A172 (cell line): Measurements from ENCODE around the gene INKA2. TPM values are rescaled to one million over a fixed set of nuclear protein-coding genes. Genes with fewer than 3 reads are reported as not detected.

Experiments
- DNase-seq: peaks from one replicate; pipeline ENCODE4 v3.0.0-alpha.2; 2015; ENCODE audit warnings: low spot score
- total RNA-seq: library from RNA; depleted of rRNA; stranded (reverse); fragments of >200 nt; shearing (Covaris generic); gene quantifications from 2 replicates; pipeline ENCODE4 v1.2.3, GENCODE V29; 2014

The INKA2 gene
- total RNA-seq, 1 experiment from 2014 or later, result not detected

DNA sequence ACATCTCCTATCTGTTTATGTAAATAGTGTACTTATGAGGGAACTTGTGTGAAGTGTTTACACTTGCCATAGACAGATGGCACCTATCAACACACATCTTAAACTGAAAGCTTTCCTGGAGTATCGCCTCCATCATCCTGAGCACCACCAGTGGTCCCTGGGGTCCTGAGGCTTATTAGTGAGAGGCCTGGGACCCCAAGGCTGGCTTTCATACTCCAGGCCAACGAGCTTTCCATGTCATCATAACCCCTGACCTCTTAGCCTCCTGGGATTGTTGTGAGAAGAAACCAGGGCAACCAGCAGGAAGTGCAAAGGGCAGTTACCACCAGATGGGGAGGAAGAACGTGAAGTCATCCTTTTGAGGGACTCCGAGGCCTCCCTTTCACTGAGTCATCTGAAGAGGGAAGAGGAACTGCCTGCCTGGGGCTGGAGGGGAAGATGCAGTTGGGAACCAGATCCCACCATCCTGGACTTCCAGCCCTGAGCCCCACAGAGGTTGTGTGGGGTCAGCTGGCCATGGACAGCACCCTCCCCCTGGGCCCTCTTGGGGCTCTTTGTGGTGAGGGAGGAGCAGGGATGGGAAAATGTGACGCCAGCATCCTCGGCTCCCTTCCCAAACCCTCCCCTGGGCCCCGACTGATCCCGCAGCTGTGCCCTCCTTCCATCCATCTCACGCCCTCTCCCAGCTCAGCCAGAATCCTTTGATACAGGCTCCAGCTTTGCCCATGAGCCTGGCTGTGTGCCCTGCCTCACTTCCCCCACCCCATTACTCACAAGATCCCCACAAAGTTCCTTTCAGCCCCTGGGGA, 5.8 kb downstream of the INKA2 start:
- peak; percentile 31 for DNase-seq

DNA sequence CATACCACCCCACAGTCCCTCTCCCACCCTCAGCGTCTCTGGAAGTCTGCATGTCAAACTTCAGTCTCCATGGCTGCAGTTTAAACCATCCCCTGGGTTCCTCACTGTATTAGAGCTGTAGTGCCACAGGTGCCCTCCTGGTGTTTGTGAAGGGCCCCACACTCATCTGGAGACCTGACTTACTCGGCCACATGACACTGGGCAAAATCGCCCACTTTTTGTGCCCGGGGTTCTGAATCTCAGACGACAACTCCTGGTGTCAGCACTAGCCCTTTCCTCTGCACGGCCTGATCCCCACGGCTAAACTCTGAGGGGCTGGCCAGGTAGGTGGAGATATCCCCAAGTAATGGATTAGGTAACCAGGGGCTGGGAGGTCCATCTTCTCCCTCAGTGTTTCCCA, 6.5 kb downstream of the INKA2 start:
- no peak for DNase-seq

DNA sequence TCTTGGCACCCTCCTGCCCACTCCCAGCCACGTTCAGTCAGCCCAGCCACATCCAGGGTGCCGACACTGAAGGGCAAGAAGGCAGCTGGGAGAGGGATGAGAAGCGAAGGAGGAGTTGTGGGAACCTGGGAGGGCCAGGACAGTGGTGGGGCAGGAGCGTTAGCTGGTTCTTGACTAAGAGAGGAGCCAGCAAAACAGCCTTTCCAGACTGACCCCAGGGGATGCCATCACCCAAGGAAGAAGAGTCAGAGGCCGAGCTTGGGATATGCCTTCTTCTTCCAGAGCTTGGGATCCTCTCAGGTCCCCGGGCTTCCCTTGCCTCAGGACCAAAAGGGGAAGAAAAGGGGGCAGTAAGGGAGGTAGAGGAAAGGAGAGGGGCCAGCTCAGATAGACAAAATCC, 7.2 kb downstream of the INKA2 start:
- no peak for DNase-seq

DNA sequence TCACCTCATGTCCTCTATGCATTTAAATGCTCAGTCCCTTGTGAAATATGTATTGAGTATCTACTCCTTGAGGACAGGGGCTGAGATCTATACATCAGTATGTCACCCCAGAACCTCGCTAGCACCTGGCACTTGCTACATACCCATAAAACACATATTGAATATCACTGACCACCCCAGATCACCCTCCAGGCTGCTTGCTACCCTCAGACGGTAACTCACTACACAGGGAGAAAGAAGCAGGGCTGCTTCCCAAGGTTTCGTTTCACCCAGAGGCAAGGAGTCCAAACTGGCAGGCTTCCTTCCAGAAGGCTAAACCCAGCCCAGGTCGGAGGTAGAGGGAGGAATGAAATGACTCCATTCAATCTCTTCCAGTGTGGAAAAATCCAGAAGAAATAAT, 8.5 kb downstream of the INKA2 start:
- no peak for DNase-seq

DNA sequence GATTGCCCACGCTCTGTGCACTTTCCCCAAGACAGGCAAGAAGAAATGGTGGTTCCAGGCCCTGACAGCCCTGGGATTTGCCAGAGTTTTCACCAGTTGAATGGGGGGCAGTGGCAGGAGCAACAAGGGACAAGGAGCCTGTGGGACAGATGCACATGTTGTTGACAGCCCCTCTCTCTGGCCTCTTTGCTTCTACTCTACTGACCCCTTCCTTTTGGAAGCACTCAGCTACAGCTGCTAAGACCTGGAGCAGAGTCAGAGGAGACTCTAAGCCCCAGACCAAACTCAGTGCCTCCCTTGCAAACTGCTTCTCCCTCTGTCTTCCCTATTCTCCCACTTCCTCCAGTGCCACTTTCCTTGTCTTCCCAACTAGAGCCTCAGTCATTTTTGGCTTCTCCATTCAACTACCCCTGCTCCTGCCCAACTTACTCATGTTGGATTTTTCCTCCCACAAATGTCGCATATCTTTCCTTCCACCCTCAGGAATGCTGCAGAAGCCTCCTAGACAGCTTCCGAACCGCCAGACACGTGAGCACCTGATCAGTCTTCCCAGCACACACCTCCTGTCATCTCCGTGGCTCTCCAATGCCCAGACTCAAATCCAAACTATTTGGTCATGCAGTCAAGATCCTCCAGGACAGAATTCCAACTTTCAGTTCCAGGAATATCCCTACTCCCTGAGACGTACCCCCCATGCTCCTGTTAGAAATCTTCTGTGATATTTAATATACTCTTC, 9.1 kb downstream of the INKA2 start:
- no peak for DNase-seq

DNA sequence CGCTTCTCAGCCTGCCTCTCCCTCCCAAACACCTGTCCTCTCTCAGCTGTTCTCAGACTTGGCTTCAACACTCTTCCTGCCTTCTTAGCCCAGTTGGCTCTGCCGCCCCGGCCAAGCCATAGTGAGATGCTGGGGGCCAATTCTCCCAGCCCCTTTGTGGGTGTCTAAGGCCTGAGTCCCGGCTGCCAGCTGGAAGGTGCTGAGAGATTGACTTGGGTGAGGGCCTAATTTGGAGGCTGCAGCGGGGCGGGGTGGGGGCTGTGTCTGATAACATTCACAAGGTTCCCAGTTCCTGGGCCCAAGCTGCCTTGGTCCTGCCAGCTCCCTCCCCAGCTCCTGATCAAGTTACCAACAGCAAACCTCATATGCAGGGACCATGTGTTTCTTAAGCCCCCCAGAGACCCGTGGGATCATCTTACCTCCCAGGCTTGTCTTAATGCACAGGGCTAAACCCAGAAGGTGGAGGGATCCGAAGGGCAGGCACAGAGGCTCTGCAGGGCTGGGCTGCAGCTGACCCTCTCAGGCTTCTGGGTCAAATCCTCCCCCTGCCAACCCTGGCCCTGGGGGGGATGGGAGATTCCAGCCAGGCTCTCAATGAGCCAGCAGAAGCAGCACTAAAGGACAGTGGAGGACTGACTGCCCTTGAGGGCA, 9.8 kb downstream of the INKA2 start:
- no peak for DNase-seq

DNA sequence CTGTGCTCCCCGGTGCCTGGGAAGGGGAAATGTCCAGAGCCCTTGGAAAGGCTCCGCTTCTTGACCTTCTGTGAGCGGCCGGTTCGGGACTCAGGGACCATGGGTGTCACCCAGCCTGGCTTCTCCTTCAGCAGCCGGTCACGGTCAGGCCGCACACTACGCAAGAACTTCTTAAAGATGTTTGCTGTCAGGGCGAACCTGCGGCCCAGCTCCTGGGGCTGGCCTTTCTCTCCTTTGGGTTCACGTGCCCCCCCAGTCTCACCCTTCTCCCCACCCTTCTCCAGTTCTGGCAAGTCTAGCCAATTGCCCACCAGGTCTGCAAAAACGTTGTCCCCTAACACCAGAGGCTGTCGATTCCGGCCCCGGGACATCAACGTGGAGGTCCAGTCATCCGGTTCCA, 12.1 kb downstream of the INKA2 start:
- no peak for DNase-seq

DNA sequence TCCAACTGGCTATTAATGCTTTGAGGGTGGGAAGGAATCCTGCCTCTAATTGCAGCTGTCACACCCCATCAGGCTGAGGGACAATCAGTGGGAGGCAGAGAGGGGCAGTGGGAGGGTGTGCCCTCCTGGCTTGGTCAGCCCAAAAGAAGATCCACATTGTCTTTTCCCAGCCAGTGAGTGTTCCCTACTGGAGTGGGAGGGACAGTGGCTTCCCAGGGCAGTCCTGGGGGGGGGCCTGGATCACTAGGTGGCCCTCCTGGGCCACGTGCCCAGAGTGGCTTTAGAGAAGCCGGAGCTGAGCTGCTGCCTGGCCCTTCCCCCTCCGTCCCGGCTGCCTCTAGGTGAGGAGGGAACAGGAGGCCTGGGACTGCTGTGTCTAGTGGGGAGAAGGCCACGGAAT, 14.0 kb downstream of the INKA2 start:
- DNase-seq, result no peak

DNA sequence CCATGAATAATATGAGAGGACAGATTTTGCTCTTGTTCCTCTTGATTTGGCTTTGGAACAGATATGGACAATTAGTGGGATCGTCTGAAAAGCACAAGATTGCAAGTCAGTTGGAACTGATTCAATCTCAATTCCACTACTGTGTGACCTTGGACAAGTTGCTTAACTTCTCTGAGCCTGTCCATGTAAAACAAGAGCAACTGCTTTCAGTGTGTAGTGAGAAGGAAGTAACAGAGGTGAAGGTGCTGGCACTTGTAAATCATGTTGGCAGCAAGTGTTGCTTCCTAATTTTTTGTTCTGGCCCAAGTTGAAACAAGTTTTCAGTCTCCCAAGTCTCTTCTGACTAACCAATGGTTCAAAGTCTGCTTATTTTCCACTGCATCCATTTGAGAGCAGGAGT, 15.3 kb downstream of the INKA2 start:
- no peak for DNase-seq

DNA sequence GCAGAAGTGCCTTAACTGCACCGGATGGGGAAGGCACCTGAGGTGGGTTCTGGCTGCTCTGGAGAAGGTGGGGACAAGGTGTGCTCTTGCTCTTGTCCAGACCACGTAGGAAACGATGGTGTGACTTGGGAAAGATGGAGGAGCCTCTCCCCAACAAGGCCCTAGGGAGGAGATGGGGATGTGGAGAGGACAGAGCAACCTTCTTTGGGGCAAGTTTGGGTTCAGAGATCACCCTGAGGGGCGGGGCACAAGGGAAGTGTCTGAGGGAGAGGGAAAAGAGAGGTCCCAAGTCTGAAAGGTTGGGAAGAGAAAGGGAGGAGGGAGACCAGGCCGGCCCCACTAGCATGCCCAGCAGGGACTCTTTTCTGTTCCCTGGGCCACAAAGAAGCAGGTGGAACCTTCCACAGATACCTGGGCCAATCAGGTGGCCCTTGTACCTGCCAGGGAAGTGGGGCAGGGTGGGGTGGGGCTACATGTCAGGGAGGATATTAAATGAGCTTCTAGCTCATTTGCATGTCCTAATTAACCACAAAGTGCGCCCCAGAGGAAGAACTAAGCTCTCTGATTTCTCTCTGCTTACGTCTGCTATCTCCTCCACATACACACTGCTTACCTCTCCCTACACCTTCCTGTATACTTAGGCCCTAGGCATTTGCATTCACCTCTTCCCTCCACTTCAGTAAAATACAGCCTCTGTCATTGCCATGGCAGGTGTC, 15.9 kb downstream of the INKA2 start:
- no peak for DNase-seq

DNA sequence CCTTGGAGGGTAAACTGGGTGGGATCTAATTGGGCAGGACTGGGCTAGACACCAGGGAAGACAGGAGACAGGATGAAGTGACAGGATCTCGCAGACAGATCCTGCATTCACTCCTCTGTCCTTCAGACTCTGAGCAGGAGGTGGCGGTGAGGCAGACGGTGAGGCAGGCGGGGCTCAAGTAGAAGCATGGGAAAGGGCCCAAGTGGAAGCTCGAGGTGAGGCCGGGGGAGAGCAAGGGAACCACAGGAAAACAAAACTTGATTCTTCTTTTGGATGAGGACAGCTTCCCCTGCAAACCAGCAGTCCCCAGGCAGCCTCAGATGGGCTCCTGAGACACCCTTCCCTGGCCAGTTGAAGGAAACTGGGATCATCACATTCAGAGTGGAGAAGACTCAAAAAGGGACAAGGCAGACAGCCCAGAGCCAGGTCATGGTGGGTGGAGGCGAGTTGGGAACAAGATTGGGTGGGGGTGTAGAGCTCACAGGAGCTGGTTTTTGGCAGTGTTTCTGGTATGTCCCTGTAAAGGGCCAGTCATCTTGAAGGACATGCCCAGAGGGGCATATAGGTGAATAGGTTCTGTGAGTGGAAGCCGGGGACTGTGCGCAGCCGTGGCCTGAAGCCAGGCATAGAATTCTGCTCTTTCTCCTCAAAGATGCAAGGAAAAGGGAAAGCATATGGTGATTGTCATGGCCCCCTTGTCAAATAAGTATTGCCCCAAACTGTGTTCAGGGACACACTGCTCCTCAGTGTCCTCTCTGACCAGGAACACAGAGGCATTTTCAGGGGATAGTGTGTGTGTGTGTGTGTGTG, 18.0 kb downstream of the INKA2 start:
- DNase-seq, result no peak

DNA sequence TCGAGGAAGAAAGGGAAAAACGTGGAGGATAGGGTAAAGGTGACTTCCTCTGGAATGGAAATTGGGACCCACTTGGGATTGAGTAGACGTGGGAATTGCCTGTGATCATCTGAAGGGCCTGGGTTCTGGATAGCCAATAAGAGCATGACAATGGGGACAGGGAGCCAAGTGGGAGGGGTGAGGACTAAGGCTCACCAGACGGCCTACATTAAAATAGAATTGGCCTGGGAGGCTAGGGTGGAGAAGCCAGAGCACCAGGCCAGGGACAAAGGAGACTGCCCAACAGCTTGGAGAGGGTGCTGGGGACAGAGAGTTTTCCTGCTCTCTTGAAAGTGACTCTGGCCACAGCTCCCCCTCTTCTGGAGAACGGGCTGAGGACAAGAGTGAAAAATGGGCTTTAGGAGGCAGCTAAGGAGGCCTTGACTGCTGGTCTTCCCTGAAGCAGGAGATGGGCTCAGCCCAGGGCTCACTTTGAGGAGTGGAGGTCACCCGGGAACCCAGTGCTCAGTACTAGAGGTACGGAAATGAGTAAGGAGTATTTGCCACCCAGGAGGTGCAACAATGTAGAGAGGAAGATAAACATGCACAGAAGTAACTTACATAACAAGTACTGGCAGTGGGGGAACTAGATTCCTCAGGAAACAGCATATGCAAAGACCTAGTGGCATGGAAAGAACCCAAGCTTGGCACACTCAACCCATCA, 18.8 kb downstream of the INKA2 start:
- DNase-seq, result no peak

DNA sequence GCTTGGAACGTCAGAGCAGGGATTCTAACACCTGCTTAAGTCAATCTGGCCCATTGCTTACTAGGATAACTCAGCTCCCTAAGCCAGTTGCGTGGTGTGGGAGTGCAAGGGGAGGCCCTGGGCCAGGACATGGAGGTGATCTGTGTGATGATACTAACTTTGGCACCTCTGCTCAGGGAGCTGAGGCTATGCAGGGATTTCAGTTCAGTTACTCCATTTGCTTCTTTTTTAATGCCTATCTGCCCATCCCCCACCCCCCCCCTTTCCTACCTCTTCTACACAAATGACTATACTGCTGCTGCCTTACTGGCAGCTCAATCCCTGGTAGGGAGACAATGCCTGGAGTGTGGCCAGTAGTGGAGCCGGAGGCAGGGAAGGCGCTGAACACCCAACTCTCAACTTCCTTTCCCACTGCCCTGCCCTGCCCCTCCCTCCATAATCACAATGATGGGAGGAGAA, 19.5 kb downstream of the INKA2 start:
- no peak for DNase-seq

DNA sequence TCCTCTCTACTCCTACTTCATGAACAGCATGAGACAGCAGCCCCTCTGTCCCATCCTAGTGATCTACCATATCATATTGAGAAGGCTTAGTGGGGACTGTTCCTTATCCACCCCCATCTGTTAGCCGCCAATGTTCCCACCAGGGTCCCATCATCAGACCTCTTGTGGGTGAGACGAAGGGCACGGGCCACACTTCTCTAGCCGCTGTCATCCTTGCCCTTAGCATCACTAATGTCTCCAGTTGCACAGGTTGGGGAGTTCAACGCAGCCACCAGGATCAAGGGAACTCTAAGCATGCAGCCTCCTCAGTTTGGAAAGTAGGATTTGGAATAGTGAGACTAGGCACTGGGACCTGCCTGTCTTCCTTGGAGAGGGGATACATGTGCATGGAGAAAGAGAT, 20.1 kb downstream of the INKA2 start:
- DNase-seq, result no peak

DNA sequence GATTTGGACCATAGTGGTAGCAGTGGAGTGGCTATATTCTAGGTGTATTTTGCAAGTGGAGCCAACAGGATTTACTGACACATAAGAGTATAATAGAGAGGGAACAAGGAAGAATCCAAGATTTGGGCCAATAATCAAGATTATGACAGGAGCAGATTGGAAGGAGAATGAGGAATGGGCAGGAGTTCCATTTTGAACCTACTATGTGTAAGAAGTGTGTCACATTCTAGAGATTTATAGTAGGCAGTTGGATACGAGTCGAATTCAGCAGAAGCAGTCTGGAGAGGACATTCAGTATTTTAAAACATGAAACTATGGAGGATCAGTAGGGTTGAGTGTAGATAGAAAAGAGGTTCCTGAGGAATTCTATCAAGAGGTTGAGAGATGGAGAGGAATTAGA, 21.7 kb downstream of the INKA2 start:
- no peak for DNase-seq

DNA sequence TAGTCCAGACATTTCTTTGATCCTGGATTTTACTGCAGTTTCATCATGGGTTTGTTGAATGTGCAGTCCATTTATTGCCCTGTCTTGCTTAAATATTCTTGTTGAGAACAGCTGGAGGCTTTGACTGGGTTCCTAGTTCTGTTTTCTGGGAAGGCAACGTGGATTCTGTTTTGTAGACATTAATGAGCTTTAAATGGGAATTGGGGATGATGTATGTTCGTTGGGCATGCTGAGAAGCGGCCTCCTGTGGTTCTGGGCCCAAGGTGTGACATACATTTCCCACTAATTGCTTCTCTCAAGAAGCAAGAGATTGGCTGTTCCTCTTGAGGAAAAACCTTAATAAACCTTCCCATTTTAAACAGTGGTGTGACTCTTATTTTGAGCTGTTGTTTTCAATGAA, 22.9 kb downstream of the INKA2 start:
- no peak for DNase-seq

DNA sequence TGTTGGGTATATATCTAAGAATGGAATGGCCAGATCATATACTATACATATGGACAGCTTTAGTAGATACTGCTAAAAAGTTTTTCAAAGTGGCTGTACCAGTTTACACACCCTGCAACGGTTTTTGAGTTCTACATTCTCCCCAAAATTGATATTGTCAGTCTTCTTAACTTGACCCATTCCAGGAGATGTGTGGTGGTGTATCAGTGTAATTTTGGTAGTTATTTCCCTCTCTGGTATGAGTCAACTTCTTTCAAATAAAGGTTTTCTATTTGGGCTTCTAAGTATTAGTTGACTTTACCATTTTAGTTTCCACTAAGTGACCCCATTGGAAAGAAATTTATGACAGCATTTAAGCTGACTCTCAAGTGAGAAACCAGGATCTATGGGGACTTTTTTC, 29.2 kb downstream of the INKA2 start:
- DNase-seq, result no peak

DNA sequence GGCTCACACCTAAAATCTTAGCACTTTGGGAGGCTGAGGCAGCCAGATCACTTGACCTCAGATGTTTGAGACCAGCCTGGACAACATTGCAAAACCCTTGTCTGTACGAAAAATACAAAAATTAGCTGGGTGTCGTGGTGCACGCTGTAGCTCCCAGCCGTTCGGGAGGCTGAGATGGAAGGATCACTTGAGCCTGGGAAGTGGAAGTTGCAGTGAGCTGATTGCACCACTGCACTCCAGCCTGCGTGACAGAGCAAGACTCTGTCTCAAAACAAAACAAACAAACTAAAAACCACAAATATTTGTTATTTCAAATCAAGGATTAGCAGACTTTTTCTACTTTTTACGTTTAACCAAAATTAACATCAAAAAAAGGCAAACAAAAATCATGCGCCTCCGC, 31.3 kb downstream of the INKA2 start:
- no peak for DNase-seq

DNA sequence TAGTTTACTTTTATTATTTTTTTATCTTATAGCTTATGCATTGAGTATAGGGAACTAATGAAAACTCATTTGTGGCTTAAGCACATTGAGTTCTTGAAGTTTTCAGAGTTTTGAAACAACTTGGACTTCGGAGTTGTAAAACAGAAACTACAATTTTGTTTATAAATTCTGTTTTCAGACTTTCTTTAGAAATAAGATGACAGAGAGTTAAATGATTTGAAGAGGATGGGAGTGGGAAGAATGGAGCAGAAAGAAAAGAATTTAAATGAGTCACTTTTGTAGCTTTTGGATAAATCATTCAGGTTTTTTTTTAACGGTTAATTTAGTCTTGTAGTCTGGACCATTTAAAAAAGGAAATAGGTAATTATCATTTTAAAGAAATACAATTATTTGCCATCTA, 32.3 kb downstream of the INKA2 start:
- no peak for DNase-seq

DNA sequence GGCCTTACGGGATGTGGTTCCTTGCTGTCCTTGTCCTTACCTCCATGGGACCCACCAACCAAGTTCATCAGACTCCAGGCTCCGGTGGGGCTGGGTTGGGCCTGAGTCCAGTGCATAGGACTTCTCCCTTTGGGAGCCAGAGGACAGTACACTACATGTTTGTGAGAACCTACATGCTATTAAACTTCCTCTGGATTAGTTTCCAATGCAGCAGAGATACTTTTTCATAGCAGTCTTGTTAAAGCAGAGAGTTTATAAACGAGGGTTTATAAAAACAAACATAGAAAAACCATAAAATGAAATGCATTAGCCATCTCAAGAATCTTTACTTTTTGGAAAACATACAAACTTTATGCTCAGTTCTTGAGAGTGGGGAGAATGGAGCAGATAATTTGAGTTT, 33.4 kb downstream of the INKA2 start:
- no peak for DNase-seq

DNA sequence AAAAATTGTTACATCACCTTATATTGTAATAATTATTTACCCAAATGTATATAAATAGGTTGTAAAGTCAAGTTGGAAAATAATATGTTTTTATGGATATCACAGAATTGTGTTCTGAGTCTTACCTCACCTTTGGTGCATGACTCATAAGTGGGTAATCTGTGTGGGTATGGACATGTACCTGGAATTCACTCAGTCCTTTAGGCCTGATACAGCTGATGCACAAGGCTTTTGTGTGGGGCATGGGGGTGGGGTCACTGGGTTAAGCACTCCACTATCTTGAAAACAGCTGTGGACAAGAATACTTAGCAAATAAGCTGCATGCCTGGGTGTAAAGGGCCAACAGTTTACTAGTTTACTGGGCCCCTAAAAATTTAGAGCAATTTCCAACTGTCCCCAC, 34.4 kb downstream of the INKA2 start:
- no peak for DNase-seq
